Prostate gland (tissue), 2 donors: Measurements from ENCODE around the gene CACNA1A. TPM values are rescaled to one million over a fixed set of nuclear protein-coding genes. Genes with fewer than 3 reads are reported as not detected.

ENCODE experiments used
- DNase-seq: peaks from one replicate; pipeline ENCODE4 v3.0.0-alpha.2; 2019; ENCODE audit warnings: low spot score
- H3K27ac ChIP-seq, 2 donors: fragments of 200-600 bp; sonication (generic); 2 replicates each; pipeline ENCODE4 v1.5.1; 2017 to 2019
- H3K27me3 ChIP-seq: fragments of 200-600 bp; sonication (generic); replicated peaks from 2 replicates; pipeline ENCODE4 v1.5.1; 2019; ENCODE audit not compliant: insufficient read depth
- H3K36me3 ChIP-seq, 2 donors: fragments of 200-600 bp; sonication (generic); 1 replicate in 1 of 2; 2 replicates in 1 of 2; pipeline versions ENCODE4 v1.5.1 to v1.8.1; 2017 to 2019
- H3K4me1 ChIP-seq: fragments of 200-600 bp; sonication (generic); replicated peaks from 2 replicates; pipeline ENCODE4 v1.5.1; 2019
- H3K4me3 ChIP-seq, 2 donors: fragments of 200-600 bp; sonication (generic); 2 replicates each; pipeline ENCODE4 v1.5.1; 2017 to 2019
- H3K9me3 ChIP-seq: fragments of 200-600 bp; sonication (generic); 2 replicates; pipeline ENCODE4 v1.5.1; 2017
- POLR2A ChIP-seq: fragments of 450-650 bp; IDR thresholded peaks from one replicate; pipeline ENCODE4 v1.6.1; 2016; ENCODE audit warnings: antibody characterized with exemption, mild to moderate bottlenecking
- POLR2AphosphoS5 ChIP-seq: sonication (generic); formaldehyde crosslinking; IDR thresholded peaks from one replicate; pipeline ENCODE4 v1.6.1; 2017; ENCODE audit warnings: antibody characterized with exemption
- WGBS: methylation state at CpG from one replicate; pipeline ENCODE4 v1.1.5; 2018; 5-methylcytosine and 5-hydroxymethylcytosine counted together
- intact Hi-C: fragments of 100-400 bp; cut with DNase I; formaldehyde crosslinking; loops from one replicate; pipeline ENCODE4 v1.14.2; 2022
- total RNA-seq, 2 donors: library from RNA; depleted of rRNA; stranded (reverse); fragments of >200 nt; gene quantifications; one replicate each; pipeline ENCODE4 v1.1.0, GENCODE V29; 2016
- TF ChIP-seq, protein P1 (sequence below), 4 experiments: fragments of 200-600 bp in 2 of 4; fragments of 450-650 bp in 2 of 4; sonication (generic) in 2 of 4; IDR thresholded peaks; 1 replicate in 3 of 4; 2 replicates in 1 of 4; pipeline ENCODE4 v1.5.1; 2016 to 2019; ENCODE audit warnings: antibody characterized with exemption in 4 of 4, mild to moderate bottlenecking in 2 of 4, moderate library complexity in 2 of 4

CACNA1A gene
- total RNA-seq, 2 donors from 2014 or later: 0.46 to 12.4 TPM

DNA sequence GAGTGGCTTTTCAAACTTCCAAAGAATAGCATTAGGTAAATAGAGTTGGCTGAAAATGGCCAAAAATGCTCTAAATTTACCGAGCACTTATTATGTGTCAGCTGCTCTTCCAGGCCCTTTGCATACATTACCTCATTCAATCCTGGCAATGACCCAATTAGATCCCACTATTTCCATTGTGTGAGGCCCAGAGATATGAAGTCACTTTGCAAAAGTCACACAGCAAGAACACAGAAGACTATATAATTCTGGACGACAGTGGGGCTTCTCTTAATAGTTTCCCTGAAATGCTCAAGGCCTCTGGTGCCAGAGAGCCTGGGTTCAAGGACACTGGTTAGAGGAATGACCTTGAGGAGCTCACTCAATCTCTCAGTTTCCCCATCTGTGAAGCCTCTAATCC lies 209.3 kb downstream of the CACNA1A start:
- TF ChIP-seq, protein P1, sequence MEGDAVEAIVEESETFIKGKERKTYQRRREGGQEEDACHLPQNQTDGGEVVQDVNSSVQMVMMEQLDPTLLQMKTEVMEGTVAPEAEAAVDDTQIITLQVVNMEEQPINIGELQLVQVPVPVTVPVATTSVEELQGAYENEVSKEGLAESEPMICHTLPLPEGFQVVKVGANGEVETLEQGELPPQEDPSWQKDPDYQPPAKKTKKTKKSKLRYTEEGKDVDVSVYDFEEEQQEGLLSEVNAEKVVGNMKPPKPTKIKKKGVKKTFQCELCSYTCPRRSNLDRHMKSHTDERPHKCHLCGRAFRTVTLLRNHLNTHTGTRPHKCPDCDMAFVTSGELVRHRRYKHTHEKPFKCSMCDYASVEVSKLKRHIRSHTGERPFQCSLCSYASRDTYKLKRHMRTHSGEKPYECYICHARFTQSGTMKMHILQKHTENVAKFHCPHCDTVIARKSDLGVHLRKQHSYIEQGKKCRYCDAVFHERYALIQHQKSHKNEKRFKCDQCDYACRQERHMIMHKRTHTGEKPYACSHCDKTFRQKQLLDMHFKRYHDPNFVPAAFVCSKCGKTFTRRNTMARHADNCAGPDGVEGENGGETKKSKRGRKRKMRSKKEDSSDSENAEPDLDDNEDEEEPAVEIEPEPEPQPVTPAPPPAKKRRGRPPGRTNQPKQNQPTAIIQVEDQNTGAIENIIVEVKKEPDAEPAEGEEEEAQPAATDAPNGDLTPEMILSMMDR (IDR thresholded peaks at IDR 0.05): no peak
- TF ChIP-seq POLR2AphosphoS5 (no peak), POLR2A (no peak)
- Histone ChIP-seq H3K4me3 (no peak overlapping the region), H3K27me3 (peaks cover 16% of the 10 kb centered on the region), H3K9me3 (no peaks in the 10 kb centered on the region), H3K27ac (no peak overlapping the region), H3K4me1 (no peaks in the 10 kb centered on the region), H3K36me3 (no peaks in the 10 kb centered on the region)
- DNase-seq: no peak
- WGBS: 72% methylated on average over 2 of the region's 2 CpGs
- intact Hi-C loops: no loop called here

GRCh38 chr19:13294812-13295567 lies 211.3 kb downstream of the CACNA1A start:
- Histone ChIP-seq H3K4me3 (no peak overlapping the region), H3K9me3 (no peaks in the 10 kb centered on the region), H3K4me1 (no peaks in the 10 kb centered on the region), H3K27me3 (peaks cover 13% of the 10 kb centered on the region), H3K27ac (no peak overlapping the region), H3K36me3 (no peaks in the 10 kb centered on the region)
- 79% methylated on average over 5 of the region's 5 CpGs for WGBS
- TF ChIP-seq POLR2A (no peak), POLR2AphosphoS5 (no peak)
- TF ChIP-seq, protein P1 (IDR thresholded peaks at IDR 0.05): no peak
- DNase-seq: no peak
- intact Hi-C loops: no loop called here

DNA sequence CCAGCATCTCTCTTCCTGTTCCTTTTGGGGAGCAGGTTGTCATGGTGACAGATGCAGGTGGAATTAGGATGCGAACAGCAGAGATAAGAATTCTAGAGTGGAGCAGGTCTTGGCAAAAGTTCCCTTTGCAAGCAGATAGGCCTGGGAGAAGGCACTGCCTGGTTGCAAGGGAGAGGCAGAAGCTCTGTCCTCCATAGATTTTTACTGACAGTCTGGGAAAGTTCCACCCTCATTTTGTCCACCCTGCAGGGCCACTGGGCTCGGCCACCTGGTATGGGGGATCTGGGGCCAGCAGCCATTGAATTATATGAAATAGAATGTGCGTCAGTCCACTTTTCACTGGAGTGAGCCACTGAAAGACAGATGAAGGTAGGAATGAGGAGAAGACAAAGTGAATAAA lies 214.4 kb downstream of the CACNA1A start:
- Histone ChIP-seq H3K4me1 (no peaks in the 10 kb centered on the region), H3K27me3 (no peaks in the 10 kb centered on the region), H3K4me3 (no peak overlapping the region), H3K36me3 (no peaks in the 10 kb centered on the region), H3K27ac (no peak overlapping the region), H3K9me3 (no peaks in the 10 kb centered on the region)
- DNase-seq: no peak
- 89% methylated on average over 3 of the region's 3 CpGs for WGBS
- TF ChIP-seq, protein P1 (IDR thresholded peaks at IDR 0.05): no peak
- TF ChIP-seq POLR2A (no peak), POLR2AphosphoS5 (no peak)
- intact Hi-C loops: no loop called here

GRCh38 chr19:13290741-13291140 lies 215.5 kb downstream of the CACNA1A start:
- Histone ChIP-seq H3K27ac (no peak overlapping the region), H3K27me3 (peaks cover 3% of the 10 kb centered on the region), H3K4me1 (no peaks in the 10 kb centered on the region), H3K4me3 (no peak overlapping the region), H3K9me3 (no peaks in the 10 kb centered on the region), H3K36me3 (no peaks in the 10 kb centered on the region)
- intact Hi-C loops: no loop called here
- WGBS: 68% methylated on average over 4 of the region's 4 CpGs
- DNase-seq: no peak
- TF ChIP-seq POLR2A (no peak), POLR2AphosphoS5 (no peak)
- TF ChIP-seq, protein P1 (IDR thresholded peaks at IDR 0.05): no peak

DNA sequence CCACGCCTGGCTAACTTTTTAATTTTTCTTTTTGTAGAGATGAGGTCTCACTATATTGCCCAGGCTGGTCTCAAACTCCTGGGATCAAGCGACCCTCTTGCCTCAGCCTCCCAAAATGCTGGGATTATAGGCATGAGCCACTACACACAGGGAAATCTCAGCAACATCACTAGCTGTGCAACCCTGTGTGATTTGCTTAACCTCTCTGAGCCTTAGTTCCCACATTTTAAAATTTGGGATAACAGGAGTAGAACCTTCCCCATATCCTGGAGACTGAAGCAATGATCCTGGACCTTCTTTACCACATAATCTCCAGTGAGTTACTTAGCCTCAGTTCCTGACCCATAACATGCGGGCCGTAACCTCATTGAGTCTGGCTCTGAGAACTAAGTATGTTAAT lies 217.0 kb downstream of the CACNA1A start:
- no peak overlapping the region for H3K27ac ChIP-seq
- H3K4me1 ChIP-seq: no peaks in the 10 kb centered on the region
- 86% methylated on average over 4 of the region's 4 CpGs for WGBS
- intact Hi-C loops: no loop called here
- H3K4me3 ChIP-seq: no peak overlapping the region
- TF ChIP-seq POLR2A (no peak), POLR2AphosphoS5 (no peak)
- TF ChIP-seq, protein P1 (IDR thresholded peaks at IDR 0.05): no peak
- no peak for DNase-seq
- no peaks in the 10 kb centered on the region for H3K9me3 ChIP-seq
- H3K36me3 ChIP-seq: no peaks in the 10 kb centered on the region
- peaks cover 3% of the 10 kb centered on the region for H3K27me3 ChIP-seq
